ENCODE measurements around the gene XXYLT1. TPM values are rescaled to one million over a fixed set of nuclear protein-coding genes. Genes with fewer than 3 reads are reported as not detected.

The XXYLT1 gene
- total and polyA plus RNA-seq, 10 of the 15 experiments (the other 5 are each of a cell fraction or from before 2014, with no cell fraction given): 1.2 to 14.2 (median 9.3) TPM

- TF ChIP-seq MXI1 (IDR thresholded peaks at IDR 0.05; ENCODE audit: low read depth, low read length) (peak; percentile 89), SMAD1 (IDR thresholded peaks at IDR 0.05; ENCODE audit: low read depth, partially characterized antibody) (peak; percentile 86), SMARCA5 (IDR thresholded peaks at IDR 0.05) (peak; percentile 91), PAX5 (IDR thresholded peaks at IDR 0.05; ENCODE audit: borderline replicate concordance, low read depth, low read length) (peak; percentile 93), CREB1 (IDR thresholded peaks at IDR 0.05; ENCODE audit: low read depth) (0 out of 2 replicates have a peak, but pooled peaks have one; percentile 70), GATAD2B (conservative IDR thresholded peaks at IDR 0.05; ENCODE audit: low read depth) (peak; percentile 99), MAX (IDR thresholded peaks at IDR 0.05; ENCODE audit: low read depth, low read length) (no peak), NR2F1 (conservative IDR thresholded peaks at IDR 0.05) (peak; percentile 84), NFIC (IDR thresholded peaks at IDR 0.05; ENCODE audit: low read depth, low read length) (peak; percentile 98), FOXK2 (IDR thresholded peaks at IDR 0.05) (peak; percentile 80)
These were observed 141.1 kb downstream of the XXYLT1 start (continued) for GRCh38 chr3:195129644-195130492.

- TSS peak; percentile 96 for BruUV-seq (replicated peaks)
- Histone ChIP-seq H3K79me2 (ENCODE audit: control insufficient read depth, insufficient read depth, low read length) (peaks cover 14% of the 10 kb centered on the region), H3K4me2 (ENCODE audit: control insufficient read depth, insufficient read depth) (peak overlapping the region; percentile 88), H3K27me3 (replicated peaks in 1 of 2; ENCODE audit: control insufficient read depth in 2 of 2, insufficient read depth in 2 of 2, low read length in 1 of 2) (no peaks in the 10 kb centered on the region), H4K20me1 (ENCODE audit: control insufficient read depth, insufficient read depth) (no peaks in the 10 kb centered on the region), H3K9me3 (replicated peaks; ENCODE audit: control insufficient read depth, insufficient read depth, low read length) (no peaks in the 10 kb centered on the region), H2AFZ (ENCODE audit: control insufficient read depth, low read depth, low read length) (peak overlapping the region; percentile 2; the same call in 1 of the 2 replicates), H3K27ac (ENCODE audit: control insufficient read depth, insufficient read depth) (peak overlapping the region; percentile 91), H3K9ac (ENCODE audit: control insufficient read depth, insufficient read depth, low read length) (peak overlapping the region; percentile 78), H3K36me3 (ENCODE audit: control insufficient read depth in 2 of 2, insufficient read depth in 2 of 2, low read length in 1 of 2) (no peaks in the 10 kb centered on the region), H3K4me3 (peak overlapping the region; percentile 52; the same call in 1 of the 2 replicates), H3K4me1 (ENCODE audit: control insufficient read depth, insufficient read depth, low read length) (peaks cover 60% of the 10 kb centered on the region)
- ChIA-PET RAD21 (ENCODE audit: unreplicated experiment) (interaction anchor here (1.1 to 5.2 kb wide), 15 partner anchors 10 to 456 kb away, joined by 3 to 111 read pairs (median 12); partner anchors contain the start of gene LSG1), CTCF (interaction anchor here (0.6 to 4.1 kb wide), 20 partner anchors 10 to 455 kb away, joined by 3 to 44 read pairs (median 6); no protein-coding TSS in a partner anchor), SMC1A (ENCODE audit: uncharacterized antibody, unreplicated experiment) (interaction anchor here (0.8 to 11.1 kb wide), 19 partner anchors 10 to 457 kb away, joined by 3 to 178 read pairs (median 7); partner anchors contain the start of genes LSG1 and XXYLT1), POLR2A (interaction anchor here (0.8 to 8.7 kb wide), 16 partner anchors 10 to 128 kb away, joined by 3 to 136 read pairs (median 8); no protein-coding TSS in a partner anchor)
- intact Hi-C loops (cut with micrococcal nuclease; ENCODE audit: unreplicated experiment): loop anchor here (1.0 kb wide), 5 partner anchors 18 to 130 kb away; no protein-coding TSS in a partner anchor
- DNase-seq (ENCODE audit: low read depth, low spot score) (no peak), FAIRE-seq (no peak), ATAC-seq (peak; percentile 18)
- in situ Hi-C loops (cut with MboI): loop anchor here (10.0 to 25.0 kb wide), 3 partner anchors 408 to 1308 kb away; partner anchors contain the start of genes FAM43A, PPP1R2 and UBXN7
- WGBS (ENCODE audit: insufficient coverage, insufficient replicate concordance, low lambda C conversion rate, missing lambda C conversion rate): 7% methylated on average over 12 of the region's 12 CpGs
- TF ChIP-seq ZSCAN29 (IDR thresholded peaks at IDR 0.05) (0 out of 2 replicates have a peak, but pooled peaks have one; percentile 11), PKNOX1 (IDR thresholded peaks at IDR 0.05) (peak; percentile 84), ZNF24 (IDR thresholded peaks at IDR 0.05) (peak; percentile 91), SMAD1 (IDR thresholded peaks at IDR 0.05; ENCODE audit: low read depth, partially characterized antibody) (no peak), CBX5 (IDR thresholded peaks at IDR 0.05; ENCODE audit: low read depth) (no peak), MXI1 (IDR thresholded peaks at IDR 0.05; ENCODE audit: low read depth, low read length) (0 out of 2 replicates have a peak, but pooled peaks have one; percentile 39), CHD1 (IDR thresholded peaks at IDR 0.05; ENCODE audit: low read depth, low read length) (0 out of 2 replicates have a peak, but pooled peaks have one; percentile 16), PAX8 (IDR thresholded peaks at IDR 0.05) (0 out of 2 replicates have a peak, but pooled peaks have one; percentile 71), CBFB (IDR thresholded peaks at IDR 0.05; ENCODE audit: low read depth) (peak; percentile 57; the same call in 1 of the 2 replicates), POLR2AphosphoS2 (IDR thresholded peaks at IDR 0.05; ENCODE audit: low read depth, low read length) (0 out of 2 replicates have a peak, but pooled peaks have one; percentile 17), TAF1 (IDR thresholded peaks at IDR 0.05; ENCODE audit: borderline replicate concordance, low read depth, low read length) (peak; percentile 25; the same call in 1 of the 2 replicates)
These were observed 141.8 kb downstream of the XXYLT1 start for GRCh38 chr3:195129072-195129643.
